Gastrocnemius medialis (tissue), 4 donors: ENCODE results near the gene CNP. TPM values are rescaled to one million over a fixed set of nuclear protein-coding genes. Genes with fewer than 3 reads are reported as not detected.
A peak's percentile ranks its signal among the peaks of the same experiment; 100 is the strongest.

Experiments
- ATAC-seq, 2 donors: fragments of 150-250 bp; one replicate each; pipeline ENCODE4 v1.9.1; 2016
- DNase-seq, 2 donors: peaks; one replicate each; pipeline ENCODE4 v3.0.0-alpha.2; 2019
- H3K27ac ChIP-seq, 4 donors: fragments of 200-600 bp; sonication (generic); 1 replicate in 1 of 4; 2 replicates in 3 of 4; pipeline ENCODE4 v1.5.1; 2016 to 2018; ENCODE audit warnings: mild to moderate bottlenecking in 2 of 4, moderate library complexity in 1 of 4
- H3K27me3 ChIP-seq, 3 donors: fragments of 200-600 bp; sonication (generic) in 2 of 3; 1 replicate in 1 of 3; 2 replicates in 2 of 3; pipeline versions ENCODE4 v1.5.1 to v1.6.0; 2016 to 2019; ENCODE audit warnings: mild to moderate bottlenecking in 1 of 3, moderate library complexity in 1 of 3
- H3K36me3 ChIP-seq, 2 donors: fragments of 200-600 bp; sonication (generic) in 1 of 2; one replicate each; pipeline ENCODE4 v1.5.1; 2017 to 2018
- H3K4me1 ChIP-seq, 2 donors: fragments of 200-600 bp; sonication (generic) in 1 of 2; one replicate each; pipeline ENCODE4 v1.5.1; 2016 to 2017; ENCODE audit warnings: mild to moderate bottlenecking in 2 of 2
- H3K4me3 ChIP-seq, 4 donors: fragments of 200-600 bp; sonication (generic) in 3 of 4; 1 replicate in 1 of 4; 2 replicates in 3 of 4; pipeline ENCODE4 v1.5.1; 2016 to 2019; ENCODE audit warnings: mild to moderate bottlenecking in 2 of 4
- H3K9me3 ChIP-seq, 3 donors: fragments of 200-600 bp; sonication (generic) in 2 of 3; 1 replicate in 1 of 3; 2 replicates in 2 of 3; pipeline ENCODE4 v1.5.1; 2016 to 2019
- CTCF ChIP-seq, 5 experiments: fragments of 450-650 bp in 3 of 5; fragments of 200-600 bp in 2 of 5; sonication (generic) in 2 of 5; IDR thresholded peaks in 4 of 5; conservative IDR thresholded peaks in 1 of 5; 1 replicate in 4 of 5; 2 replicates in 1 of 5; pipeline ENCODE4 v1.5.1; 2016 to 2019; ENCODE audit warnings: antibody characterized with exemption in 5 of 5, mild to moderate bottlenecking in 3 of 5, moderate library complexity in 3 of 5
- POLR2A ChIP-seq, 2 donors: fragments of 450-650 bp; IDR thresholded peaks; one replicate each; pipeline ENCODE4 v1.6.1; 2017; ENCODE audit warnings: antibody characterized with exemption in 2 of 2, mild to moderate bottlenecking in 2 of 2, moderate library complexity in 2 of 2
- in situ Hi-C, 4 donors: fragments of 200-750 bp; cut with MboI; loops; one replicate each; pipeline versions ENCODE4 v1.15.0 to v1.8.0; 2017; ENCODE audit warnings: low sequenced_read_pairs in 4 of 4
- intact Hi-C: fragments of 100-400 bp; cut with DNase I; formaldehyde crosslinking; loops from one replicate; pipeline ENCODE4 v1.15.1; 2023; ENCODE audit warnings: low total_unique reads
- total RNA-seq, 4 donors: library from RNA; depleted of rRNA; stranded (reverse); fragments of >200 nt; gene quantifications; one replicate each; pipeline versions ENCODE4 v1.1.0 to v1.2.3, GENCODE V29; 2016

The CNP gene
- total RNA-seq, 4 donors from 2014 or later: 15.1 to 26.2 (median 20.4) TPM

- no peak overlapping the region for H3K27ac ChIP-seq
- no peaks in the 10 kb centered on the region for H3K27me3 ChIP-seq
- H3K4me1 ChIP-seq: peaks cover 0 to 10% of the 10 kb centered on the region in 2 donors
- intact Hi-C loops: no loop called here
- ATAC-seq (no peak), DNase-seq (no peak)
- no peaks in the 10 kb centered on the region for H3K9me3 ChIP-seq
- H3K36me3 ChIP-seq: peaks cover 2 to 86% of the 10 kb centered on the region in 2 donors
- in situ Hi-C loops: no loop called here
- TF ChIP-seq CTCF (IDR thresholded peaks at IDR 0.05 in 4 of 5, conservative IDR thresholded peaks at IDR 0.05 in 1 of 5) (no peak), POLR2A (IDR thresholded peaks at IDR 0.05) (no peak)
- H3K4me3 ChIP-seq: no peak overlapping the region
Observed at GRCh38 chr17:41986634-41987033, 20.0 kb downstream of the CNP start.

GRCh38 chr17:41987642-41988041 lies 21.0 kb downstream of the CNP start:
- Histone ChIP-seq H3K4me3 (no peak overlapping the region), H3K27ac (no peak overlapping the region), H3K4me1 (peaks cover 5 to 16% of the 10 kb centered on the region in 2 donors), H3K27me3 (no peaks in the 10 kb centered on the region), H3K9me3 (no peaks in the 10 kb centered on the region), H3K36me3 (peaks cover 2 to 85% of the 10 kb centered on the region in 2 donors)
- in situ Hi-C loops (no loop called here), intact Hi-C loops (no loop called here)
- DNase-seq: no peak
- TF ChIP-seq POLR2A (IDR thresholded peaks at IDR 0.05): no peak
- no peak for TF ChIP-seq CTCF (IDR thresholded peaks at IDR 0.05 in 4 of 5, conservative IDR thresholded peaks at IDR 0.05 in 1 of 5)
- ATAC-seq: no peak

- H3K27ac ChIP-seq: no peak overlapping the region
- H3K9me3 ChIP-seq: no peaks in the 10 kb centered on the region
- no peaks in the 10 kb centered on the region for H3K27me3 ChIP-seq
- TF ChIP-seq POLR2A (IDR thresholded peaks at IDR 0.05): no peak
- ATAC-seq (no peak), DNase-seq (no peak)
- no peak overlapping the region for H3K4me3 ChIP-seq
- intact Hi-C loops: no loop called here
- in situ Hi-C loops: no loop called here
- H3K36me3 ChIP-seq: peaks cover 2 to 85% of the 10 kb centered on the region in 2 donors
- peaks cover 5 to 20% of the 10 kb centered on the region in 2 donors for H3K4me1 ChIP-seq
Observed at GRCh38 chr17:41988418-41988817, 21.8 kb downstream of the CNP start.

- DNase-seq (no peak), ATAC-seq (no peak)
- H3K9me3 ChIP-seq: no peaks in the 10 kb centered on the region
- peak overlapping the region in 1 of 4 donors; percentile 7 for H3K27ac ChIP-seq
- peaks cover 2 to 91% of the 10 kb centered on the region in 2 donors for H3K36me3 ChIP-seq
- TF ChIP-seq CTCF (IDR thresholded peaks at IDR 0.05 in 4 of 5, conservative IDR thresholded peaks at IDR 0.05 in 1 of 5) (no peak), POLR2A (IDR thresholded peaks at IDR 0.05) (no peak)
- intact Hi-C loops (no loop called here), in situ Hi-C loops (no loop called here)
- H3K27me3 ChIP-seq: no peaks in the 10 kb centered on the region
- H3K4me1 ChIP-seq: peaks cover 5 to 14% of the 10 kb centered on the region in 2 donors
- H3K4me3 ChIP-seq: no peak overlapping the region
Observed at GRCh38 chr17:41989702-41990419, 23.3 kb downstream of the CNP start.

GRCh38 chr17:41992576-41992975 lies 26.0 kb downstream of the CNP start:
- Histone ChIP-seq H3K9me3 (no peaks in the 10 kb centered on the region), H3K4me1 (peaks cover 5 to 14% of the 10 kb centered on the region in 2 donors), H3K27ac (peak overlapping the region in 3 of 4 donors; percentile 56 to 67 (median 62)), H3K27me3 (no peaks in the 10 kb centered on the region), H3K36me3 (peaks cover 6 to 95% of the 10 kb centered on the region in 2 donors), H3K4me3 (no peak overlapping the region)
- peak; percentile 50 to 51 for ATAC-seq
- in situ Hi-C loops (no loop called here), intact Hi-C loops (no loop called here)
- no peak for TF ChIP-seq CTCF (IDR thresholded peaks at IDR 0.05 in 4 of 5, conservative IDR thresholded peaks at IDR 0.05 in 1 of 5)
- no peak for TF ChIP-seq POLR2A (IDR thresholded peaks at IDR 0.05)
- no peak for DNase-seq
